GM20000 (cell line): Measurements from ENCODE around the gene POGLUT2.
A peak's percentile ranks its signal among the peaks of the same experiment; 100 is the strongest.

Experiments
- DNase-seq: peaks from one replicate; pipeline ENCODE4 v3.0.0; 2012; ENCODE audit warnings: low spot score
- TF ChIP-seq, protein P1 (sequence below): IDR thresholded peaks from 2 replicates; pipeline ENCODE4 v1.5.1; 2012; ENCODE audit warnings: mild to moderate bottlenecking, control low read depth; ENCODE audit errors: extremely low read depth, missing control alignments

POGLUT2 gene

DNA sequence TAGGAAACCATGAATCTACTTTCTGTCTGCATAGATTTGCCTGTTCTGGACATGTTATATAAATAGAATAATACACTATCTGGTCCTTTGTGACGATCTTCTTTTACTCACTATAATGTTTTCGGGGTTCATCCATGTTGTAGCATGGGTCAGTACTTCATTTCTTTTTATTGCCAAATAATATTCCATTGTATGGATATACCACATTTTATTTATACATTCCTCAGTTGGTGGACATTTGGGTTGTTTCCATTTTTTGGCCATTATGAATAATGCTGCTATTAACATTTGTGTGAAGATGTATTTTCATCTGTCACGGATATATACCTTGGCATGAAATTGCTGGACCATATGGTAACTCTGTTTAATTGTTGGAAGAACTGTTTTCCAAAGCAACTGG, 6.9 kb upstream of the POGLUT2 start:
- TF ChIP-seq, protein P1, sequence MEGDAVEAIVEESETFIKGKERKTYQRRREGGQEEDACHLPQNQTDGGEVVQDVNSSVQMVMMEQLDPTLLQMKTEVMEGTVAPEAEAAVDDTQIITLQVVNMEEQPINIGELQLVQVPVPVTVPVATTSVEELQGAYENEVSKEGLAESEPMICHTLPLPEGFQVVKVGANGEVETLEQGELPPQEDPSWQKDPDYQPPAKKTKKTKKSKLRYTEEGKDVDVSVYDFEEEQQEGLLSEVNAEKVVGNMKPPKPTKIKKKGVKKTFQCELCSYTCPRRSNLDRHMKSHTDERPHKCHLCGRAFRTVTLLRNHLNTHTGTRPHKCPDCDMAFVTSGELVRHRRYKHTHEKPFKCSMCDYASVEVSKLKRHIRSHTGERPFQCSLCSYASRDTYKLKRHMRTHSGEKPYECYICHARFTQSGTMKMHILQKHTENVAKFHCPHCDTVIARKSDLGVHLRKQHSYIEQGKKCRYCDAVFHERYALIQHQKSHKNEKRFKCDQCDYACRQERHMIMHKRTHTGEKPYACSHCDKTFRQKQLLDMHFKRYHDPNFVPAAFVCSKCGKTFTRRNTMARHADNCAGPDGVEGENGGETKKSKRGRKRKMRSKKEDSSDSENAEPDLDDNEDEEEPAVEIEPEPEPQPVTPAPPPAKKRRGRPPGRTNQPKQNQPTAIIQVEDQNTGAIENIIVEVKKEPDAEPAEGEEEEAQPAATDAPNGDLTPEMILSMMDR = no peak
- DNase-seq = no peak

DNA sequence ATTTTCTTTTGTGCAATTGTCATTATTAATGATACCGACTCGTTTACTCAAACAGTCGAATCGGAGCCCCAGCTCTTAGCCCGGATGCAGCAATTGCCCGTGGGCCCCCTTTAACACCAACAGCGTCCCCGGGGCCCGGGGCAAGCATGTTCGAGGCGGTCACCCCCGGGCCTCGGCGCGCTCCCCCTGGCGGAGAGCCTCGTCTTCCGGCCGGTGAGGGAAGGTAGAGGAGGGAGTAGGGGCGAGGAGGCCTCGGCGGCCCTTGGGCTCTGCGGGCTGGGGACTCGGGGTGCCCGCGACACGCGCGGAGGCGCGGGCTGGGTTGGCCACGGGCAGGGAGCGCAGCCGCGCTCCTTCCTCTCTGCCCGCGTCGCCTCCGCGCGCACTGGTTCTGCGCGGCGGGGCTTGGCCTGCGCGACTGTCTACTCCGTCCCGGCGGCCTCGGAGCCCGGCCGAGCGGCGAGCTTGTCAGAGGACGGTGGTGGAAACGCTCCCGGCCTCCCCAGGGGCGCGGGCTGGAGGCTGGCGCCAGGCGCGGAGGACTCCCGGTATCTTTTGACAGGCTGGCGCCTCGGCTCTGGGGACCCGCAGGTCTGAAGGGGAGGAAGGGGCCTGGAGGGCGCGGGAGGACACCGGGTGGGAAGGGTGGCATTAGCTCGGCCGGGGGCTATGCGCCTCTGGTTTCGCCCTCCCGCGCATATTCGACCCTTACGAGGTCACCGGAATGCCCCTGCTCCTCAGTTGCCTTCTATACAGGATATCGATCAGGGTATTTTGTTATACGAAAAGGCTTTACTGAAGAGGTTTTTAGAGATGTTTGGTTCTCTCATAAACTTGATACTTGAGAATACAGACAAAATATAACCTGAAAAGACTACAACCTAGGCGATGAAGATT, 1.6 kb upstream of the POGLUT2 start:
- peak; percentile 96 for DNase-seq
- TF ChIP-seq, protein P1 = peak; percentile 88

GRCh38 chr13:102799426-102800144, 809 bp upstream of the POGLUT2 start:
- peak; percentile 58 for DNase-seq
- TF ChIP-seq, protein P1 = no peak

GRCh38 chr13:102793611-102794355, 5.0 kb downstream of the POGLUT2 start:
- TF ChIP-seq, protein P1 = no peak
- no peak for DNase-seq

DNA sequence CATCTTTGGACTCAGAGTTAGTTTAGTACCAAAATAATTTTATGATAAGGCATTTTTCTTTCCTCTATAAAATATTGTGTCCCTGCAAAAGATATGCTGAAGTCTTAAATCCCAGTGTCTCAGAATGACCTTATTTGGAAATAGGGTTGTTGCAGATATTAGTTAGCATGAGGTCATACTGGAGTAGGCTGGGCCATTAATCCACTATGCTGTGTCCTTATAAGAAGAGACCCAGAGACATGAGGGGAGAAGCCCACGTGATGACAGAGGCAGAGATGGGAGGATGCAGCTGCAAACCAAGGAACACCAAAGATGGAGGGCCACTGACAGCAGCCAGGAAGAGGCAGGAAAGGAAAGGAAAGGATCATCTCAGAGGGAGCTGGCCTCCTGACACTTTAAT, 6.4 kb downstream of the POGLUT2 start:
- TF ChIP-seq, protein P1 = no peak
- no peak for DNase-seq

- TF ChIP-seq, protein P1 = no peak
- DNase-seq = no peak
These were observed 10.1 kb downstream of the POGLUT2 start for GRCh38 chr13:102788683-102789082.

DNA sequence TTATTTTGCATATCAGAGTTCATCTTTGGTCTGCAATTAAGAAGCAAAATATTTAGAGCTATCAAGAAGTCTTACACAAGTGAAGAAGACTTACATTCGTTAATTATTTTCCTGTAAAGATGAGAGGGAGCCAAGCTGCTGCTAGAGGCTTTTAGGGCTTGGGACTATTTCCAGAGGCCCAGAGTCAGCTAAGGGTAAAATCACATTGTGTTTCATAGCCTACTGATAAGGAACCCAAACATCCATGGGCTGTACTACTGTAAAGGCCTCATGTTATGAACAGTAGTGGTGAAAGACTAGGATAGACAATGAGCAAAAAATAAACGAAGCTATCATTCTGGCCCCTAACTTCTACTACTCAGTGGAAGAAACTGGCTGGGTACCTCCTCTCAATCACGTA, 14.3 kb downstream of the POGLUT2 start:
- TF ChIP-seq, protein P1 = no peak
- DNase-seq = no peak
